Measurements from ENCODE around the gene CLPTM1.

CLPTM1 gene

DNA sequence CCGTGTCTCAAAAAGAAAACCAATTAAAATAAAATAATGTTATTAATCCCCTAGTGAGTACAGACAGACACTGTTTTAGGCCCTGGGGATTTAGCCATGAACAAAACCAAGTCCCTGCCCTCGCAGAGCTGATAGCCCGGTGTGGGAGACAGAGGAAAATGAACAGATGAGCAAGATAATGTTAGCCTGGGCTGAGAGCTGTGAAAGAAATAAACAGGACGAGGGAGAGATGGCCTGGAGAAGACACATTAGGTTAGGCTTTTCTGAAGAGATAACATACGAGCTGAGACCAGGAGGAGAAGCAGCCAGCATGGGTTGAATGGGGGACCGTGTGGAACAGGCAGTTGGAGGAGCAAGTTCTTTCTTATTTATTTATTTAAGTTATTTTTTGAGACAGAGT is 55.1 kb downstream of the CLPTM1 start:
- H3K4me3 ChIP-seq (ENCODE audit: low read depth, low read length), result no peak overlapping the region
- TF ChIP-seq, protein P1, sequence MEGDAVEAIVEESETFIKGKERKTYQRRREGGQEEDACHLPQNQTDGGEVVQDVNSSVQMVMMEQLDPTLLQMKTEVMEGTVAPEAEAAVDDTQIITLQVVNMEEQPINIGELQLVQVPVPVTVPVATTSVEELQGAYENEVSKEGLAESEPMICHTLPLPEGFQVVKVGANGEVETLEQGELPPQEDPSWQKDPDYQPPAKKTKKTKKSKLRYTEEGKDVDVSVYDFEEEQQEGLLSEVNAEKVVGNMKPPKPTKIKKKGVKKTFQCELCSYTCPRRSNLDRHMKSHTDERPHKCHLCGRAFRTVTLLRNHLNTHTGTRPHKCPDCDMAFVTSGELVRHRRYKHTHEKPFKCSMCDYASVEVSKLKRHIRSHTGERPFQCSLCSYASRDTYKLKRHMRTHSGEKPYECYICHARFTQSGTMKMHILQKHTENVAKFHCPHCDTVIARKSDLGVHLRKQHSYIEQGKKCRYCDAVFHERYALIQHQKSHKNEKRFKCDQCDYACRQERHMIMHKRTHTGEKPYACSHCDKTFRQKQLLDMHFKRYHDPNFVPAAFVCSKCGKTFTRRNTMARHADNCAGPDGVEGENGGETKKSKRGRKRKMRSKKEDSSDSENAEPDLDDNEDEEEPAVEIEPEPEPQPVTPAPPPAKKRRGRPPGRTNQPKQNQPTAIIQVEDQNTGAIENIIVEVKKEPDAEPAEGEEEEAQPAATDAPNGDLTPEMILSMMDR (IDR thresholded peaks at IDR 0.05; ENCODE audit: low read depth, low read length), result no peak

DNA sequence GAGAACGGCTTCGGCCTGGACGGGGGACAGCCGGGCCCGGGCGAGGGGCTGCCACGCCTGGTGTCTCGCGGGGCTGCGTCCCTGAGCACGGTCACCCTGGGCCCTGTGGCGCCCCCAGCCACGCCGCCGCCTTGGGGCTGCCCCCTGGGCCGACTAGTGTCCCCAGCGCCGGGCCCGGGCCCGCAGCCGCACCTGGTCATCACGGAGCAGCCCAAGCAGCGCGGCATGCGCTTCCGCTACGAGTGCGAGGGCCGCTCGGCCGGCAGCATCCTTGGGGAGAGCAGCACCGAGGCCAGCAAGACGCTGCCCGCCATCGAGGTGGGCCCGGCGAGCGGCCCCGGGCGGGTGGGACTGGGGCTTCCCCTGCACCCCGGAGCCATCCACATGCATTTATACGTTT is 56.8 kb downstream of the CLPTM1 start:
- no peak overlapping the region for H3K4me3 ChIP-seq (ENCODE audit: low read depth, low read length)
- TF ChIP-seq, protein P1 (IDR thresholded peaks at IDR 0.05; ENCODE audit: low read depth, low read length), result no peak

DNA sequence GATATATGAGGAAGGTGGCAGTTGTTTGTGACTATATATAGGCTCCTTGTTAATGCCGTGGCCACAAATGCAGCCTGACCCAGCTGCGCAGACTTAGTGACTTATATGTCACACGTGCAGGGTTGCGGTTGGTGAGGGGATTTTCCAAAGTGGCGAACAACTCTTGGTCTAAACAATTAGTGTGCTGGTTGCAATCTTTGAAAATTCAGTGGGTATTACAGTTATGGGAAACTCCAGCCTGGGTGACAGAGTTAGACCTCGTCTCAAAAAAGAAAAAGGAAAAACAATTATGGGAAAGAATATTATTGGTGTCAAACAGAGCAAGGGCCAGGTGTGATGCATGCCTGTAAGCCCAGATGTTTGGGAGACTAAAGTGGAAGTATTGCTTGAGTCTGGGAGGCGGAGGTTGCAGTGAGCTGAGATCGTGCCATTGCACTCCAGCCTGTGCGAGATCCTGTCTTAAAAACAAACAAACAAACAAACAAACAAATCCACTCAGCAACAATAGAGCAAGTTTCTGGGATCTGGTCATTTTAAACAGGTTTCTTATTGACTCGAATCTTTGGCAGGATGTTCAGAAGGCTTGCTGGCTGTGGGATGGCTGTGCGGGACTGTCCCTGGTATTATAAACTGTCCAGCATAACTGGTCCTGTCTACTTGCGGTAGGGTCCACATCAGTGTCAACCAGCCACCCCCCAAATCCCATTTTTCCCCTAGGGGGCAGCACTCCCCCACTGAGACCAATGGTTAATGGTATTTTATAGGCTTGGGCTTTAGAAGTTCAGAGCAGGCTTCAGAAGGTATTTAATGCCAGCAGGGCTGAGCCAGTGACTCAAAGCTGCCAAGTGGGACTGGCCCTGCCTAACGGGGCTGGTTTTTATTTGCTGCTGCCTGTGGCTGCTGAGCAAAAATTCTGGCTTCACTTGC is 61.5 kb downstream of the CLPTM1 start:
- TF ChIP-seq, protein P1 (IDR thresholded peaks at IDR 0.05; ENCODE audit: low read depth, low read length), result peak; percentile 66; the same call in 1 of the 2 replicates
- no peak overlapping the region for H3K4me3 ChIP-seq (ENCODE audit: low read depth, low read length)

DNA sequence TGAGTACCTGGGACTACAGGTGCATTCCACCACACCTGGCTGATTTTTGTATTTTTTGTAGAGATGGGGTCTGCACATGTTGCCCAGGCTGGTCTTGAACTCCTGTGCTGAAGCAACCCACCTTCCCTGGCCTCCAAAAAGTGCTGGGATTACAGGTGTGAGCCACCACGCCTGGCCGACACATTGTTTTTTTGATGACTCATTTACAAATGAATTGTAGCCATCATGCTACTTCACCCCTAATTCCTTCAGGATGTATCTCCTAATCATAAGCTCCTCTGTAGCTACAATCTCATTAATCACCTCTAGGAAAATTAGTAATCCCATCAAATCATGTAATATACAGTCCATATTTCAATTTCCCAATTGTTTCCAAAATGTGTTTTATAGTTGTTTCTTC is 64.0 kb downstream of the CLPTM1 start:
- H3K4me3 ChIP-seq (ENCODE audit: low read depth, low read length), result no peak overlapping the region
- TF ChIP-seq, protein P1 (IDR thresholded peaks at IDR 0.05; ENCODE audit: low read depth, low read length), result no peak

DNA sequence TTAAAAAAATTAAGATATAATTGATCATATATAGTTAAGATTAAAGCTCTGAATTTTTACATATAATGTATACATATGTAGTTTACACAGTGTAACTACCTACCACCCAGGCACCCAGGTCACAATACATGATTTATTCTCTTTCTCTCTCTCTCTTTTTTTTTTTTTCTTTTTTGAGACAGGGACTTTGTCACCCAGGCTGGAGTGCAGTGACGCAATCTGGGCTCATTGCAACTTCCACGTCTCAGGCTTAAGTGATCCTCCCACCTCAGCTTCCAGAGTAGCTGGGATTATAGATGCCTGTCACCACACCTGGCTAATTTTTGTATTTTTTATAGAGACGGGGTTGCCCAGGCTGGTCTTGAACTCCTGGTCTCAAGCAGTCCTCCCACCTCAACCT is 64.9 kb downstream of the CLPTM1 start:
- TF ChIP-seq, protein P1 (IDR thresholded peaks at IDR 0.05; ENCODE audit: low read depth, low read length), result no peak

DNA sequence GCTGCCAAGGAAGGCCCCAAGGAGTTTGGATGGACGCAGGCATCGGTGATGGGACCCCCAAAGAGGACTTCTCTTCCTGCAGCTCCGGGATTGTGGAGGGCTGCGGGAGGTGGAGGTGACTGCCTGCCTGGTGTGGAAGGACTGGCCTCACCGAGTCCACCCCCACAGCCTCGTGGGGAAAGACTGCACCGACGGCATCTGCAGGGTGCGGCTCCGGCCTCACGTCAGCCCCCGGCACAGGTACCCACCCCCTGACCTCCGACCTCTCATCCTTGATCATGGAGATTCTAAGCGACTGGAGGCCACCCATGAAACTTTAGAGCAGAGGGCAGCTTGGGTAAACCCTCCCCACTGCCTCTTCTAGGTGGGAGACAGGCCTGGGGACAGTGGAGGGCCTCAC is 66.8 kb downstream of the CLPTM1 start:
- TF ChIP-seq, protein P1 (IDR thresholded peaks at IDR 0.05; ENCODE audit: low read depth, low read length), result no peak
- H3K4me3 ChIP-seq (ENCODE audit: low read depth, low read length), result no peak overlapping the region

More for the DNA sequence above, 64.9 kb downstream of the CLPTM1 start:
- H3K4me3 ChIP-seq (ENCODE audit: low read depth, low read length), result no peak overlapping the region

DNA sequence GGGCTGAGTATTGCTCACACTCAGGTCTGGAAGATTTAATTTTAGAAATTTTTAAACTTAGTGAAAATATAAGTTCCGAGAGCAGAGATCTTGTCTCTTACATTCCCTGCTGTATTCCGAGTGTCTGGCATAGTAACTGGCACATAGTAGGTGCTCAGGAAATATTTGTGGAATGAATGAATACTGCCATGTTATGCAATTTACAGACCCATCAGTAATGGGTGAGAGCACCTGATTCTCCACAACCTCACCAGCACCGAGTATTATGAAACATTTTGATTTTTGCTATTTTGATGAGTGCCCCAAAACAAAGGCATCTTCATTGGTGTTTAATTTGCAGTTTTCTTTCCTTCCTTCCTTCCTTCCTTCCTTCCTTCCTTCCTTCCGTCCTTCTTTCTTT is 67.9 kb downstream of the CLPTM1 start:
- H3K4me3 ChIP-seq (ENCODE audit: low read depth, low read length), result no peak overlapping the region
- TF ChIP-seq, protein P1 (IDR thresholded peaks at IDR 0.05; ENCODE audit: low read depth, low read length), result no peak

Data from WI38 (cell line).